ENCODE measurements around the gene SMG5. TPM values are rescaled to one million over a fixed set of nuclear protein-coding genes. Genes with fewer than 3 reads are reported as not detected.

SMG5 gene, protein sequence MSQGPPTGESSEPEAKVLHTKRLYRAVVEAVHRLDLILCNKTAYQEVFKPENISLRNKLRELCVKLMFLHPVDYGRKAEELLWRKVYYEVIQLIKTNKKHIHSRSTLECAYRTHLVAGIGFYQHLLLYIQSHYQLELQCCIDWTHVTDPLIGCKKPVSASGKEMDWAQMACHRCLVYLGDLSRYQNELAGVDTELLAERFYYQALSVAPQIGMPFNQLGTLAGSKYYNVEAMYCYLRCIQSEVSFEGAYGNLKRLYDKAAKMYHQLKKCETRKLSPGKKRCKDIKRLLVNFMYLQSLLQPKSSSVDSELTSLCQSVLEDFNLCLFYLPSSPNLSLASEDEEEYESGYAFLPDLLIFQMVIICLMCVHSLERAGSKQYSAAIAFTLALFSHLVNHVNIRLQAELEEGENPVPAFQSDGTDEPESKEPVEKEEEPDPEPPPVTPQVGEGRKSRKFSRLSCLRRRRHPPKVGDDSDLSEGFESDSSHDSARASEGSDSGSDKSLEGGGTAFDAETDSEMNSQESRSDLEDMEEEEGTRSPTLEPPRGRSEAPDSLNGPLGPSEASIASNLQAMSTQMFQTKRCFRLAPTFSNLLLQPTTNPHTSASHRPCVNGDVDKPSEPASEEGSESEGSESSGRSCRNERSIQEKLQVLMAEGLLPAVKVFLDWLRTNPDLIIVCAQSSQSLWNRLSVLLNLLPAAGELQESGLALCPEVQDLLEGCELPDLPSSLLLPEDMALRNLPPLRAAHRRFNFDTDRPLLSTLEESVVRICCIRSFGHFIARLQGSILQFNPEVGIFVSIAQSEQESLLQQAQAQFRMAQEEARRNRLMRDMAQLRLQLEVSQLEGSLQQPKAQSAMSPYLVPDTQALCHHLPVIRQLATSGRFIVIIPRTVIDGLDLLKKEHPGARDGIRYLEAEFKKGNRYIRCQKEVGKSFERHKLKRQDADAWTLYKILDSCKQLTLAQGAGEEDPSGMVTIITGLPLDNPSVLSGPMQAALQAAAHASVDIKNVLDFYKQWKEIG
- total RNA-seq (2022; extraction: Qiagen RNA extraction), result 36.8 to 46.7 TPM (median 46.0 TPM) in 5 replicates

DNA sequence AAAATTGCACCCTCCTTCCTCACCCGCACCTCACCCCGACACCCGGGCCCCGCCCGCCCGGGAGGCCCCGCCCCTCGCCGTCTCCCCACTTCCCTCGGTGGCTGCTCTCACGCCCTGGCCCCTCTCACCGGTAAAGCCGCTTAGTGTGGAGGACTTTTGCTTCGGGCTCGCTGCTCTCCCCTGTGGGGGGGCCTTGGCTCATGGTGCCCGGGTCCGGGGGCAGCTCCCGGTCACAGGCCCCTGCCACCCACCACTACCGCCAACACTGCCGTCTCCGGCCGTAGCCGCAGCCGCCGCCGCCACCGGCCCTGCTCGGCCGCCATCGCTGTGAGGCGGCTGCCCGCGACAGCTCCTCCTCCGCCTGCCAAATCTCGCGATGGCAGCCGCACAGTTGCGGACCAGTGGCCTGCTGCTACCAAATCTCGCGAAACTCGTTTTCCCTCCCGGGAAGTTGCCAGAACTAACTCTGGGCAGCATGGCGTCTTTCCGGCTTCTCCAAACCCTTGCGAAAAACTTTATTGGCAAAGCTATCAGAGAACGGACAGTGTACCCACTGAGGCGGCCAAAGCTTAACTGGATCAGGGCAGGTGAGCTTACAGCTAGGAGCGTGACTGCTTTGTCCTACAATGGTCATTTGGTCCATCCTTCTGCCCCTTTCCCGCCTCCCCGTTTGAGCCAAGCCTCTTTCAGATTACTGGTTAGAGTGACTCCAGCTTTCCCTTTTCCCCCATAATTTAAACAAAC, at the start of gene SMG5:
TSS of gene SMG5 (minus strand) at position 347 of the 744 bp plus-strand sequence. CDS start at position 202, 145 bp downstream.

DNA sequence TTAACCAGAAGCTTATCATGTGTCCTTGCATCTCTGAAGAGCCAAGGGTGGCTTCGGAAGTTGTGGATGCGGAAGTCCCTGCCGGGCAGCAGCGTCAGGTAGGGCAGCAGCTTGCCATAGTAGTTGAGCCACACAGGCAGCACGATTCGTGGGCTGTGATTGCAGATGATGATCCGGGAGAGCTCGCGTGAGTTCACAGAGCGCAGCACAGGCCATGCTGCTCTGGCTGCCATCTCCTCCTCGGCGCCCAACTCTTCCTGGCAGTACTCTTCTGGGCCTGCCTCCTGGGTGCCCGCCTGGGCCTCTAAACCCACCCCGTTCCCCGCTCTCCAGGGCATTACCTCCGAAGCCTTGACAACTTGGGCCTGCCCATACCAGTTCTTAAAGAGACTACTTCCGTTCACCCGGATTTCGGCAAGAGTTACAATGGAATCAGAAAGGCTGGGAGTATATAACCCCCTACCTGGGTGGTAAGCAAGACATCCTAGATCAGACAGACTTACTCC, 16.3 kb upstream of the SMG5 start, which contains the start of gene VHLL:
TSS of gene VHLL (minus strand) at position 456 of the 506 bp plus-strand sequence. CDS start at position 338, 118 bp downstream.

DNA sequence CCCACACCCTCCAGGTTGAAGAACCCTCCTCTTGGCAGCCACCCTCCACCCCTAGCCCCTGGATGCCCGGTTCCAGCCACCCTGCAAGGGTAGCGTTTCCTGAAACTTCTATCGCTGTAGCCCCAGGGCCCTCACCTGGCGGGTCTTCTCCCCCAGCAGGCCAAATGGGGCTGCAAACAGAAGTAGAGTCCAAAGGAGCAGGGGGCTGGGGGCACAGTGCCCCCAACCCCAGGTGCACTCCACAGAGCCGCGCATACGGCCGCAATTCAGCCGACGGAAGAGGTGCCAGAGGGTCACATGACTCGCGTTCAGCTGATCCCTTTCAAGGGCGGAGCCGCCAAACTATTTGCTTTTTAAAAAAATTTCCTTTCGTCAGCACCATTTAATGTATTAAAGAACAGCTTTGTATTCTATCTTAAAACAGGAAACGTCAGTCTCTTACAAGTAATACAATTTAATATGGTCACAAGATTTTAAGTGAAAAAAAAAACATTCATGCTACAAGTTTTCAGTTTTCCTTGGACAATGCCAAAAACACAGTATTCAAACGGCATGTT, 12.8 kb upstream of the SMG5 start, which contains the start of gene GLMP:
TSS of gene GLMP (minus strand) at position 289 of the 557 bp plus-strand sequence. CDS start at position 255, 34 bp downstream.

DNA sequence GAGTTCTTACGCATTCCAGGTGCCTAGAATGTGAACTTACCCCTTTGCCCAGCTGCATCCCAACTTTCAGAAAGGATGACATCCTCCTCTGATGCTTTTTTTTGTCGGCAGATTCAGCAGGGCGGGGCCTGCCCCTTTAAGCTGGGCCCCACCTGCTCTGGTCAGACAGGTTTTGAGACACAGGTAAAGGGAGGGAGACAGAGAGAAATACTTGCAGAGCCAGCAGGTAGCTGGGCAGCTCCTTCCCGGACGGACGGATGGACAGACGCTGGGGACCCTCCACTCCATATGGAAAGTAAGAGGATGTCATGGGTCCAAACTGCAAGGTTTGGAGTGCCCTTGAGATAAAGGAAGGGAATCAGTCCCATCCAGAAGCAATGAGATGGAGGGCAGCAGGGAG, 1.5 kb upstream of the SMG5 start, which contains the start of gene TMEM79:
TSS of gene TMEM79 (plus strand) at position 214 of the 400 bp plus-strand sequence. CDS start 902 bp downstream, outside the sequence.

DNA sequence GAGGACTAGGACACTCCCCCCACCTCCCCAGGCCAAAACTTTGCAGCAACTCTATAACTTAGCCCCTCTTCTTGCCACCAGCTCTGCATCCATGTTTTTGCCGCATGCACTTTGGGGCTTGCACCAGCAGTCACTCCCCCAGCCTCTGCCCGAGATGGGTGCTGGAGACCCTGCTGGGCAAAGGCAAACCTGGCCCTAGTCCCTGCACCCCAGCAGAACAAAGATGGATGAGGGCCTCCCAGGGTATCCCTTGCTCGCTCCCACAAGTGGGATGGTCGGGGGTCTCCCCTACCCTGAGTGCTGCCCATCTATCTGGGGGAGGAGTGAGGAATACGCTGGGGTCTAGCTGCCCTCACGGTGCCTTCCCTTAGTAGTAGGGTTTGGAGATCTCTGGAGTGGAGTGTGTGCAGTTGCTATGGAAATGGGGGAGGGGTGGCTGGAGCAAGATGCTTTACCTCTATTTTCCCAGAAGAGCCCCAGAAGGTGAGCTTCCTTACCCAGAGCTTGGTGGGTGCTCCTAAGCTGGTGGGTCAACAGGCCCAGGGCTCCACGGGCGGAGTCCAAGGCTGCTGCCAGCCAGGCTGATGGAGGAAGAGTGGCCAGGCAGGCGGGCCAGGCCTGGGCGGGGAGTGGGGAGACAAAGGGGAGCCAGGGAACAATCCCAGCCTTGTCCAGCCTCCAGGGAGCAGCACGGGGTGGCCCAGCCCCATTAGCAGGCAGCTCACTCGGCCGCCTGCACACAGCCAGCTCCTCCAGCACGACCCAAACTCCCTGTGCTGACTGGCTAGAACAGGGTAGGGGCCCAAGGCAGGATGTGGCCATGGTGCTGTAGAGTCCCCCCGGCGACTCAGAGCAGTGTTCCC, 34.9 kb downstream of the SMG5 start, which contains the start of gene PAQR6:
TSS of gene PAQR6 (minus strand) at position 597 of the 863 bp plus-strand sequence. CDS start 1,325 bp downstream, outside the sequence.

DNA sequence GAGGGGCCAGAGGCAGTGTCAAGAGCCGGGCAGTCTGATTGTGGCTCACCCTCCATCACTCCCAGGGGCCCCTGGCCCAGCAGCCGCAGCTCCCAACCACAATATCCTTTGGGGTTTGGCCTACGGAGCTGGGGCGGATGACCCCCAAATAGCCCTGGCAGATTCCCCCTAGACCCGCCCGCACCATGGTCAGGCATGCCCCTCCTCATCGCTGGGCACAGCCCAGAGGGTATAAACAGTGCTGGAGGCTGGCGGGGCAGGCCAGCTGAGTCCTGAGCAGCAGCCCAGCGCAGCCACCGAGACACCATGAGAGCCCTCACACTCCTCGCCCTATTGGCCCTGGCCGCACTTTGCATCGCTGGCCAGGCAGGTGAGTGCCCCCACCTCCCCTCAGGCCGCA, 40.7 kb downstream of the SMG5 start, which contains the start of gene BGLAP:
TSS of gene BGLAP (plus strand) at position 259 of the 400 bp plus-strand sequence. CDS start at position 307, 48 bp downstream.

DNA sequence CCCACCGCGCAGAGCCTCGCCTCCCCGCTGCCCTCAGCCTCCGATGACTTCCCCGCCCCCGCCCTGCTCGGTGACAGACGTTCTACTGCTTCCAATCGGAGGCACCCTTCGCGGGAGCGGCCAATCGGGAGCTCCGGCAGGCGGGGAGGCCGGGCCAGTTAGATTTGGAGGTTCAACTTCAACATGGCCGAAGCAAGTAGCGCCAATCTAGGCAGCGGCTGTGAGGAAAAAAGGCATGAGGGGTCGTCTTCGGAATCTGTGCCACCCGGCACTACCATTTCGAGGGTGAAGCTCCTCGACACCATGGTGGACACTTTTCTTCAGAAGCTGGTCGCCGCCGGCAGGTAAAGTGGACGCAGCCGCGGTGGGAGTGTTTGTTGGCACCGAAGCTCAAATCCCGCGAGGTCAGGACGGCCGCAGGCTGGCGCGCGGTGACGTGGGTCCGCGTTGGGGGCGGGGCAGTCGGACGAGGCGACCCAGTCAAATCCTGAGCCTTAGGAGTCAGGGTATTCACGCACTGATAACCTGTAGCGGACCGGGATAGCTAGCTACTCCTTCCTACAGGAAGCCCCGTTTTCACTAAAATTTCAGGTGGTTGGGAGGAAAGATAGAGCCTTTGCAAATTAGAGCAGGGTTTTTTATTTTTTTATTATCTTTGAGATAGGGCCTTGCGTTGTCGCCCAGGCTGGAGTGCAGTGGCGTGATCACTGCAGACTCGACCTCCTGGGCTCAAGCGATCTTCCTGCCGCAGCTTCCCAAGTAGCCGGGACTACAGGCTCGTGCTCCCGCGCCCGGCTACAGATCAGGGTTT, 69.6 kb downstream of the SMG5 start, which contains the start of gene PMF1:
TSS of gene PMF1 (plus strand) at position 175 of the 811 bp plus-strand sequence. CDS start at position 184, 9 bp downstream.

Other genes starting within 250 kb of the SMG5 start
- 32.9 to 41.6 TPM (median 39.7 TPM) in 5 replicates for gene UBQLN4, start 229.0 kb downstream of the SMG5 start, total RNA-seq (2022; extraction: Qiagen RNA extraction)
- 152 to 169 TPM (median 157 TPM) in 5 replicates for gene LAMTOR2, start 228.0 kb downstream of the SMG5 start, total RNA-seq (2022; extraction: Qiagen RNA extraction)
- 0.29 TPM in 1 of 5 replicates, not detected in the others for gene RAB25, start 221.7 kb downstream of the SMG5 start, total RNA-seq (2022; extraction: Qiagen RNA extraction)
- gene MEX3A, start 200.4 kb downstream of the SMG5 start, total RNA-seq (2022; extraction: Qiagen RNA extraction), result 1.2 to 2.4 TPM (median 1.6 TPM) in 5 replicates
- gene LMNA, start 168.1 kb downstream of the SMG5 start, total RNA-seq (2022; extraction: Qiagen RNA extraction), result 612 to 781 TPM (median 765 TPM) in 5 replicates
- 0.33 to 0.43 TPM (median 0.38 TPM) in 5 replicates for gene SEMA4A, start 129.2 kb downstream of the SMG5 start, total RNA-seq (2022; extraction: Qiagen RNA extraction)
- gene SLC25A44, start 88.7 kb downstream of the SMG5 start, total RNA-seq (2022; extraction: Qiagen RNA extraction), result 26.2 to 30.0 TPM (median 26.7 TPM) in 5 replicates
- gene PMF1, start 69.8 kb downstream of the SMG5 start, total RNA-seq (2022; extraction: Qiagen RNA extraction), result 57.1 to 65.8 TPM (median 61.8 TPM) in 5 replicates
- gene BGLAP, start 40.6 kb downstream of the SMG5 start, total RNA-seq (2022; extraction: Qiagen RNA extraction), result 0.21 to 0.33 TPM (median 0.25 TPM) in 3 of 5 replicates, not detected in the others
- gene PAQR6, start 34.8 kb downstream of the SMG5 start, total RNA-seq (2022; extraction: Qiagen RNA extraction), result 3.3 to 5.1 TPM (median 4.0 TPM) in 5 replicates
- 5.9 to 8.2 TPM (median 7.5 TPM) in 5 replicates for gene TMEM79, start 1.5 kb upstream of the SMG5 start, total RNA-seq (2022; extraction: Qiagen RNA extraction)
- gene GLMP, start 12.9 kb upstream of the SMG5 start, total RNA-seq (2022; extraction: Qiagen RNA extraction), result 35.4 to 49.9 TPM (median 47.7 TPM) in 5 replicates
- gene VHLL, start 16.5 kb upstream of the SMG5 start, total RNA-seq (2022; extraction: Qiagen RNA extraction), result not detected in 5 replicates
- 382 to 400 TPM (median 397 TPM) in 5 replicates for gene CCT3, start 55.5 kb upstream of the SMG5 start, total RNA-seq (2022; extraction: Qiagen RNA extraction)
- 1.6 to 3.4 TPM (median 2.1 TPM) in 5 replicates for gene TSACC, start 55.7 kb upstream of the SMG5 start, total RNA-seq (2022; extraction: Qiagen RNA extraction)
- gene RHBG, start 86.4 kb upstream of the SMG5 start, total RNA-seq (2022; extraction: Qiagen RNA extraction), result not detected in 5 replicates
- gene MEF2D, start 217.9 kb upstream of the SMG5 start, total RNA-seq (2022; extraction: Qiagen RNA extraction), result 20.7 to 34.8 TPM (median 28.4 TPM) in 5 replicates